Naive thymus-derived CD4-positive, alpha-beta T cell (primary cell): ENCODE data around the gene TP53TG3D. TPM values are rescaled to one million over a fixed set of nuclear protein-coding genes. Genes with fewer than 3 reads are reported as not detected.
"Not testable (repeated sequence)": the region's sequence is repeated elsewhere in the genome, so short reads cannot be mapped to it uniquely, and the experiment has no call there.

Experiments
- ATAC-seq: fragments of 150-1000 bp; cut with Tn5 transposase; 2 replicates; pipeline ENCODE4 v1.10.0; 2021; ENCODE audit warnings: mild to moderate bottlenecking, moderate library complexity
- CTCF ChIA-PET: fragments of 350-600 bp; sonication (Branson Sonifier 250); formaldehyde crosslinking; loops from one replicate; lab custom pipeline; 2021; ENCODE audit warnings: antibody characterized with exemption; lab: Charles Lee
- POLR2A ChIA-PET: fragments of 350-600 bp; sonication (Branson Sonifier 250); formaldehyde crosslinking; loops from one replicate; lab custom pipeline; 2021; ENCODE audit warnings: antibody characterized with exemption, inconsistent platforms; lab: Charles Lee
- DNase-seq, 9 donors: peaks; one replicate each; pipeline versions ENCODE4 v3.0.0 to v3.0.0-alpha.2; 2020 to 2022; ENCODE audit warnings: mixed read lengths in 1 of 9
- H3K27ac ChIP-seq: one replicate; pipeline ENCODE4 v1.7.0; 2013; ENCODE audit warnings: mild to moderate bottlenecking, low read depth, low read length, moderate library complexity
- H3K27me3 ChIP-seq, 2 donors: one replicate each; pipeline ENCODE4 v1.7.0; 2013; ENCODE audit warnings: low read length in 2 of 2, mild to moderate bottlenecking in 2 of 2, moderate library complexity in 2 of 2; ENCODE audit not compliant: control insufficient read depth in 2 of 2, insufficient read depth in 2 of 2
- H3K36me3 ChIP-seq, 3 experiments: 1 replicate in 2 of 3; 2 replicates in 1 of 3; pipeline ENCODE4 v1.7.0; 2013; ENCODE audit warnings: low read length in 3 of 3, mild to moderate bottlenecking in 3 of 3, moderate library complexity in 1 of 3; ENCODE audit not compliant: insufficient read depth in 3 of 3, control insufficient read depth in 2 of 3
- H3K4me1 ChIP-seq, 2 donors: one replicate each; pipeline ENCODE4 v1.7.0; 2013; ENCODE audit warnings: low read length in 2 of 2, mild to moderate bottlenecking in 2 of 2, moderate library complexity in 1 of 2; ENCODE audit not compliant: control insufficient read depth in 2 of 2, insufficient read depth in 2 of 2
- H3K4me3 ChIP-seq: 2 replicates; pipeline ENCODE4 v1.7.0; 2013; ENCODE audit warnings: mild to moderate bottlenecking, low read length
- H3K9me3 ChIP-seq, 3 experiments: 1 replicate in 2 of 3; 2 replicates in 1 of 3; pipeline ENCODE4 v1.7.0; 2013; ENCODE audit warnings: low read length in 3 of 3; ENCODE audit not compliant: control insufficient read depth in 2 of 3
- H3K27ac Mint-ChIP-seq, 9 donors: one replicate each; pipeline ENCODE4 v1.8.0; 2020 to 2022; ENCODE audit warnings: mixed read lengths in 9 of 9, mild to moderate bottlenecking in 8 of 9, moderate library complexity in 5 of 9, inconsistent platforms in 2 of 9
- H3K27me3 Mint-ChIP-seq, 5 donors: one replicate each; pipeline ENCODE4 v1.8.0; 2021 to 2022; ENCODE audit warnings: mixed read lengths in 5 of 5, mild to moderate bottlenecking in 1 of 5
- H3K36me3 Mint-ChIP-seq, 5 donors: one replicate each; pipeline ENCODE4 v1.8.0; 2020 to 2022; ENCODE audit warnings: mixed read lengths in 5 of 5, mild to moderate bottlenecking in 3 of 5, inconsistent platforms in 1 of 5
- H3K4me1 Mint-ChIP-seq, 7 donors: one replicate each; pipeline ENCODE4 v1.8.0; 2020 to 2022; ENCODE audit warnings: mixed read lengths in 7 of 7, mild to moderate bottlenecking in 3 of 7, inconsistent platforms in 1 of 7
- H3K4me3 Mint-ChIP-seq, 10 donors: one replicate each; pipeline ENCODE4 v1.8.0; 2020 to 2022; ENCODE audit warnings: mild to moderate bottlenecking in 10 of 10, mixed read lengths in 10 of 10, moderate library complexity in 6 of 10, inconsistent platforms in 2 of 10
- H3K9me3 Mint-ChIP-seq, 11 donors: one replicate each; pipeline ENCODE4 v1.8.0; 2020 to 2022; ENCODE audit warnings: mixed read lengths in 11 of 11, mild to moderate bottlenecking in 4 of 11, inconsistent platforms in 1 of 11, moderate library complexity in 1 of 11
- intact Hi-C, 2 donors: fragments of 100-400 bp; cut with micrococcal nuclease; formaldehyde crosslinking; loops; one replicate each; pipeline ENCODE4 v1.15.1; 2023
- polyA plus RNA-seq, 2 donors: library from polyadenylated mRNA; unstranded; fragments of 300-500 nt; fragmentation: Illumina TruSeq; gene quantifications; one replicate each; pipeline ENCODE4 v1.2.3, GENCODE V29; 2021
- total RNA-seq, 6 experiments: library from RNA in 5 of 6; stranded (reverse) in 5 of 6; gene quantifications; 1 replicate in 5 of 6; 2 replicates in 1 of 6; pipeline ENCODE4 v1.2.3 and lab custom pipeline; 2021 to 2026

TP53TG3D gene
- under 1 TPM in 1 of 5 experiments, not detected in 4; 0.65 TPM for total RNA-seq
- polyA plus RNA-seq = 1 to 10 TPM in 1 of 2 donors, not detected in 1; 1.4 TPM
- not detected for total RNA-seq (lab: John Stamatoyannopoulos, UW)

- H3K27me3 Mint-ChIP-seq, H3K4me3 ChIP-seq, H3K4me1 ChIP-seq, ATAC-seq, H3K27ac ChIP-seq, POLR2A ChIA-PET, H3K4me1 Mint-ChIP-seq, intact Hi-C loops, H3K27ac Mint-ChIP-seq, H3K36me3 ChIP-seq, H3K27me3 ChIP-seq, H3K36me3 Mint-ChIP-seq, CTCF ChIA-PET, H3K4me3 Mint-ChIP-seq, H3K9me3 Mint-ChIP-seq, H3K9me3 ChIP-seq, DNase-seq: not testable (repeated sequence)
Observed at GRCh38 chr16:32252986-32253385, at the start of gene TP53TG3D. Gene TP53TG3D, plus strand, starts transcription at chr16:32253286. Its CDS starts 68 bp downstream, at chr16:32253354.

GRCh38 chr16:32253507-32253906 is 421 bp downstream of the TP53TG3D start:
- CTCF ChIA-PET, H3K36me3 Mint-ChIP-seq, H3K27me3 Mint-ChIP-seq, H3K4me3 Mint-ChIP-seq, H3K36me3 ChIP-seq, H3K4me1 ChIP-seq, POLR2A ChIA-PET, H3K9me3 Mint-ChIP-seq, H3K4me1 Mint-ChIP-seq, intact Hi-C loops, H3K4me3 ChIP-seq, H3K27me3 ChIP-seq, H3K9me3 ChIP-seq, H3K27ac Mint-ChIP-seq, ATAC-seq, H3K27ac ChIP-seq: not testable (repeated sequence)
- DNase-seq = peak in 6 of 9 donors; percentile 11 to 62 (median 48)

GRCh38 chr16:32261526-32261925 is 8.4 kb downstream of the TP53TG3D start:
- CTCF ChIA-PET, intact Hi-C loops, H3K4me1 Mint-ChIP-seq, H3K4me1 ChIP-seq, H3K9me3 ChIP-seq, H3K27me3 ChIP-seq, H3K36me3 ChIP-seq, H3K36me3 Mint-ChIP-seq, H3K27ac ChIP-seq, H3K27ac Mint-ChIP-seq, ATAC-seq, H3K27me3 Mint-ChIP-seq, POLR2A ChIA-PET, H3K9me3 Mint-ChIP-seq, DNase-seq, H3K4me3 ChIP-seq, H3K4me3 Mint-ChIP-seq: not testable (repeated sequence)

DNA sequence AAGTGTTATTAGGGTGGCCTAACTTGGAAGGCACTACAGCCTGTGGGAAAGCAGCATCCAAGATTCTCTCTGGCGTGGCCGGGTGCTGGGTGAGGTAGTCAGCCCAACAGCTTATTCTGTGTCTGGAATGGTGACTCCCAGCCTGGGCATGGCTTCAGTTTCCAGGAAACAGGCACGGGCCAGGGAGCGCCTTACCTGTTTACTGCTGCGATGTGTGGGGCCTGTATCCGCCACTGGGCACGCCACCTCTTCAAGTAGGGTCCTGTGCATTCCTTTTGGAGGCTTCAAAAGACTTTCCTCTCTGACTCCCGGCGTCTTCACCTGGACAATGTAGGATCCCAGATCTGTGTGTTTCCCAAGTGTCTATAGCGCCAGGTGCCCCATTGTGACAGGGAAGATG is 10.5 kb downstream of the TP53TG3D start:
- POLR2A ChIA-PET, H3K27ac Mint-ChIP-seq, H3K4me3 Mint-ChIP-seq, DNase-seq, H3K4me1 Mint-ChIP-seq, H3K4me3 ChIP-seq, H3K9me3 Mint-ChIP-seq, H3K27ac ChIP-seq, CTCF ChIA-PET, ATAC-seq, H3K9me3 ChIP-seq, H3K27me3 Mint-ChIP-seq, H3K27me3 ChIP-seq, H3K36me3 Mint-ChIP-seq, intact Hi-C loops, H3K4me1 ChIP-seq, H3K36me3 ChIP-seq: not testable (repeated sequence)

GRCh38 chr16:32281910-32282309 is 28.8 kb downstream of the TP53TG3D start:
- H3K9me3 ChIP-seq, ATAC-seq, H3K4me1 Mint-ChIP-seq, H3K9me3 Mint-ChIP-seq, DNase-seq, H3K27me3 ChIP-seq, H3K4me1 ChIP-seq, H3K36me3 Mint-ChIP-seq, H3K4me3 Mint-ChIP-seq, intact Hi-C loops, POLR2A ChIA-PET, H3K27ac Mint-ChIP-seq, H3K4me3 ChIP-seq, H3K27ac ChIP-seq, H3K36me3 ChIP-seq, CTCF ChIA-PET, H3K27me3 Mint-ChIP-seq: not testable (repeated sequence)

GRCh38 chr16:32283024-32283423 is 29.9 kb downstream of the TP53TG3D start:
- H3K4me1 Mint-ChIP-seq, H3K4me1 ChIP-seq, H3K4me3 Mint-ChIP-seq, H3K9me3 ChIP-seq, CTCF ChIA-PET, DNase-seq, H3K4me3 ChIP-seq, H3K27me3 Mint-ChIP-seq, ATAC-seq, H3K36me3 ChIP-seq, H3K9me3 Mint-ChIP-seq, H3K36me3 Mint-ChIP-seq, H3K27ac ChIP-seq, H3K27ac Mint-ChIP-seq, H3K27me3 ChIP-seq, intact Hi-C loops, POLR2A ChIA-PET: not testable (repeated sequence)

GRCh38 chr16:32283917-32284495 is 30.9 kb downstream of the TP53TG3D start:
- intact Hi-C loops, H3K36me3 ChIP-seq, H3K27ac Mint-ChIP-seq, DNase-seq, H3K4me1 Mint-ChIP-seq, H3K4me3 ChIP-seq, H3K9me3 Mint-ChIP-seq, H3K36me3 Mint-ChIP-seq, H3K9me3 ChIP-seq, H3K4me3 Mint-ChIP-seq, H3K4me1 ChIP-seq, ATAC-seq, H3K27ac ChIP-seq, POLR2A ChIA-PET, H3K27me3 ChIP-seq, CTCF ChIA-PET, H3K27me3 Mint-ChIP-seq: not testable (repeated sequence)
